ENCODE measurements around the gene UNC5C. TPM values are rescaled to one million over a fixed set of nuclear protein-coding genes. Genes with fewer than 3 reads are reported as not detected.

The UNC5C gene
- total RNA-seq, 1 donor from 2014 or later, result 0.39 TPM

- Histone ChIP-seq H2AFZ (replicated peaks) (no peak overlapping the region), H3K27ac (no peak overlapping the region), H3K79me2 (ENCODE audit: low read depth) (no peaks in the 10 kb centered on the region), H4K20me1 (ENCODE audit: low read depth) (no peaks in the 10 kb centered on the region), H3F3A (ENCODE audit: low read depth) (no peaks in the 10 kb centered on the region), H3K4me1 (no peaks in the 10 kb centered on the region), H3K9me3 (ENCODE audit: low read depth) (no peaks in the 10 kb centered on the region), H3K4me2 (no peak overlapping the region), H3K4me3 (no peak overlapping the region), H3K36me3 (no peaks in the 10 kb centered on the region), H3K27me3 (no peaks in the 10 kb centered on the region), H3K9ac (no peak overlapping the region)
- DNase-seq (ENCODE audit: low spot score), result no peak
- H3K27me3 Mint-ChIP-seq (ENCODE audit: insufficient read depth, low read depth), result no peaks in the 10 kb centered on the region
- peaks cover 21% of the 10 kb centered on the region for H3K4me1 Mint-ChIP-seq
- H3K9me3 Mint-ChIP-seq, result no peaks in the 10 kb centered on the region
- no peak overlapping the region for H3K4me3 Mint-ChIP-seq
- H3K36me3 Mint-ChIP-seq, result peaks cover 20% of the 10 kb centered on the region
- no peak for TF ChIP-seq EZH2phosphoT487 (IDR thresholded peaks at IDR 0.05)
- no peak for TF ChIP-seq EZH2 (IDR thresholded peaks at IDR 0.05)
- TF ChIP-seq CTCF (IDR thresholded peaks at IDR 0.05), result no peak
- H3K27ac Mint-ChIP-seq, result no peak overlapping the region
Measured at GRCh38 chr4:95415346-95415771, 133.4 kb downstream of the UNC5C start.

- no peak overlapping the region for H3K4me3 ChIP-seq
- H2AFZ ChIP-seq (replicated peaks), result no peak overlapping the region
- Mint-ChIP-seq H3K4me3 (no peak overlapping the region), H3K27ac (no peak overlapping the region), H3K4me1 (peaks cover 35% of the 10 kb centered on the region), H3K36me3 (peaks cover 11% of the 10 kb centered on the region), H3K27me3 (ENCODE audit: insufficient read depth, low read depth) (peaks cover 2% of the 10 kb centered on the region), H3K9me3 (no peaks in the 10 kb centered on the region)
- no peaks in the 10 kb centered on the region for H3K4me1 ChIP-seq
- no peak overlapping the region for H3K27ac ChIP-seq
- H3F3A ChIP-seq (ENCODE audit: low read depth), result no peaks in the 10 kb centered on the region
- no peaks in the 10 kb centered on the region for H3K27me3 ChIP-seq
- H3K9ac ChIP-seq, result no peak overlapping the region
- H3K9me3 ChIP-seq (ENCODE audit: low read depth), result no peaks in the 10 kb centered on the region
- no peaks in the 10 kb centered on the region for H3K79me2 ChIP-seq (ENCODE audit: low read depth)
- H3K36me3 ChIP-seq, result no peaks in the 10 kb centered on the region
- no peak for TF ChIP-seq EZH2phosphoT487 (IDR thresholded peaks at IDR 0.05)
- TF ChIP-seq CTCF (IDR thresholded peaks at IDR 0.05), result no peak
- no peak for TF ChIP-seq EZH2 (IDR thresholded peaks at IDR 0.05)
- no peaks in the 10 kb centered on the region for H4K20me1 ChIP-seq (ENCODE audit: low read depth)
- DNase-seq (ENCODE audit: low spot score), result no peak
- H3K4me2 ChIP-seq, result no peak overlapping the region
Measured at GRCh38 chr4:95411371-95412088, 137.2 kb downstream of the UNC5C start.

GRCh38 chr4:95410387-95410977, 138.3 kb downstream of the UNC5C start:
- Histone ChIP-seq H3K4me2 (no peak overlapping the region), H3K79me2 (ENCODE audit: low read depth) (no peaks in the 10 kb centered on the region), H3K4me1 (no peaks in the 10 kb centered on the region), H3K4me3 (no peak overlapping the region), H2AFZ (replicated peaks) (no peak overlapping the region), H3F3A (ENCODE audit: low read depth) (no peaks in the 10 kb centered on the region), H3K9ac (no peak overlapping the region), H3K27ac (no peak overlapping the region), H4K20me1 (ENCODE audit: low read depth) (no peaks in the 10 kb centered on the region), H3K36me3 (no peaks in the 10 kb centered on the region), H3K27me3 (no peaks in the 10 kb centered on the region), H3K9me3 (ENCODE audit: low read depth) (no peaks in the 10 kb centered on the region)
- no peak for DNase-seq (ENCODE audit: low spot score)
- Mint-ChIP-seq H3K4me3 (no peak overlapping the region), H3K27ac (peak overlapping the region; percentile 34), H3K36me3 (peaks cover 11% of the 10 kb centered on the region), H3K4me1 (peaks cover 33% of the 10 kb centered on the region), H3K27me3 (ENCODE audit: insufficient read depth, low read depth) (peaks cover 2% of the 10 kb centered on the region), H3K9me3 (no peaks in the 10 kb centered on the region)
- TF ChIP-seq CTCF (IDR thresholded peaks at IDR 0.05), result no peak
- TF ChIP-seq EZH2phosphoT487 (IDR thresholded peaks at IDR 0.05), result no peak
- no peak for TF ChIP-seq EZH2 (IDR thresholded peaks at IDR 0.05)

All from neural progenitor cell (in vitro differentiated cells).